ENCODE results near the gene TCEA2. TPM values are rescaled to one million over a fixed set of nuclear protein-coding genes. Genes with fewer than 3 reads are reported as not detected.

TCEA2 gene
- total RNA-seq, 1 donor from 2014 or later, result 33.1 TPM

DNA sequence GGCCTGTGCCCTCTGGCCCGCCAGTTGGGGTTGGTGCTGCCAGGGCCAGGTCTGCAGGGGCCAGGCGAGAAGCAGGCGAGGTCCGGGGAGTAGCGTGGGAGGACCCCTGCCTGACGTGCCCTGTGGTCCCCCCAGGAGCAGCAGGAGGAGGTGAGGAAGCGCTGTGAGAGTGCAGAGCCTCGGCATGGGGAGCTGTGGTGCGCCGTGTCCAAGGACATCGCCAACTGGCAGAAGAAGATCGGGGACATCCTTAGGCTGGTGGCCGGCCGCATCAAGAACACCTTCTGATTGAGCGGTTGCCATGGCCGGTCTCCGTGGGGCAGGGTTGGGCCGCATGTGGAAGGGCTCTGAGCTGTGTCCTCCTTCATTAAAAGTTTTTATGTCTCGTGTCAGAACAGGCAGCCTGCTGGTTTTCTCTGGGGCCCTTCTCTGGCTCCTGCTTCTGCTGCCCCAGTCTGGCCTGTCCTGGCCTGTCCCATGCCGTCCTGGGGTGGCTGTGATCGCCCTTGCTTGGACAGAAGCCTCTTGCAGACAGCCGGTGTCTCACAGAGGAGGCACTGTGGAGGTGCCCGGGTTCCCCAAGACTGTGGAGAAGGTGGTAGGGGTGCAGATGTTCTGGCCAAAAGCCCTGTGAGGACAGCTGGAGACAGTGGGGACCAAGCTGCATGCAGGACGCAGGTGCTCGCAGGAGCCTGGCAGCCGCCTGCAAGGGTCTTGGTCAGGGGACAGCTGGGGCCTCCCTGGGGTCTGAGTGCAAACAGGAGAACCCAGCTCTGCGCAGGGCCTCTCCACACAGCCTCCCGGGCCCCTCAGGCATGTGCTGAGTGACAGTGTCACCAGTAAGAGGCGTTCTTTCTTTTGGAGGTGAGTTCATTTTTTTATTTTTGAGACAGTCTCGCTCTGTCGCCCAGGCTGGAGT lies 30.0 kb upstream of the TCEA2 start:
- H3K27ac ChIP-seq, result no peak overlapping the region
- H3K27me3 ChIP-seq, result peaks cover under 1% of the 10 kb centered on the region
- no peak overlapping the region for H3K4me3 ChIP-seq
- peaks cover 3% of the 10 kb centered on the region for H3K4me1 ChIP-seq
- no peaks in the 10 kb centered on the region for H3K9me3 ChIP-seq
- DNase-seq (ENCODE audit: extremely low spot score in 2 of 2), result no peak
- H3K36me3 ChIP-seq, result peaks cover 0 to 46% of the 10 kb centered on the region in 2 donors
- no peak for TF ChIP-seq POLR2A (IDR thresholded peaks at IDR 0.05)
- peak in 1 of 2 donors; percentile 4 for TF ChIP-seq POLR2AphosphoS5 (IDR thresholded peaks at IDR 0.05; ENCODE audit: insufficient read depth in 1 of 2, low read depth in 1 of 2)
- TF ChIP-seq, protein P1, sequence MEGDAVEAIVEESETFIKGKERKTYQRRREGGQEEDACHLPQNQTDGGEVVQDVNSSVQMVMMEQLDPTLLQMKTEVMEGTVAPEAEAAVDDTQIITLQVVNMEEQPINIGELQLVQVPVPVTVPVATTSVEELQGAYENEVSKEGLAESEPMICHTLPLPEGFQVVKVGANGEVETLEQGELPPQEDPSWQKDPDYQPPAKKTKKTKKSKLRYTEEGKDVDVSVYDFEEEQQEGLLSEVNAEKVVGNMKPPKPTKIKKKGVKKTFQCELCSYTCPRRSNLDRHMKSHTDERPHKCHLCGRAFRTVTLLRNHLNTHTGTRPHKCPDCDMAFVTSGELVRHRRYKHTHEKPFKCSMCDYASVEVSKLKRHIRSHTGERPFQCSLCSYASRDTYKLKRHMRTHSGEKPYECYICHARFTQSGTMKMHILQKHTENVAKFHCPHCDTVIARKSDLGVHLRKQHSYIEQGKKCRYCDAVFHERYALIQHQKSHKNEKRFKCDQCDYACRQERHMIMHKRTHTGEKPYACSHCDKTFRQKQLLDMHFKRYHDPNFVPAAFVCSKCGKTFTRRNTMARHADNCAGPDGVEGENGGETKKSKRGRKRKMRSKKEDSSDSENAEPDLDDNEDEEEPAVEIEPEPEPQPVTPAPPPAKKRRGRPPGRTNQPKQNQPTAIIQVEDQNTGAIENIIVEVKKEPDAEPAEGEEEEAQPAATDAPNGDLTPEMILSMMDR (IDR thresholded peaks at IDR 0.05), result no peak
- intact Hi-C loops (cut with DNase I), result no loop called here

DNA sequence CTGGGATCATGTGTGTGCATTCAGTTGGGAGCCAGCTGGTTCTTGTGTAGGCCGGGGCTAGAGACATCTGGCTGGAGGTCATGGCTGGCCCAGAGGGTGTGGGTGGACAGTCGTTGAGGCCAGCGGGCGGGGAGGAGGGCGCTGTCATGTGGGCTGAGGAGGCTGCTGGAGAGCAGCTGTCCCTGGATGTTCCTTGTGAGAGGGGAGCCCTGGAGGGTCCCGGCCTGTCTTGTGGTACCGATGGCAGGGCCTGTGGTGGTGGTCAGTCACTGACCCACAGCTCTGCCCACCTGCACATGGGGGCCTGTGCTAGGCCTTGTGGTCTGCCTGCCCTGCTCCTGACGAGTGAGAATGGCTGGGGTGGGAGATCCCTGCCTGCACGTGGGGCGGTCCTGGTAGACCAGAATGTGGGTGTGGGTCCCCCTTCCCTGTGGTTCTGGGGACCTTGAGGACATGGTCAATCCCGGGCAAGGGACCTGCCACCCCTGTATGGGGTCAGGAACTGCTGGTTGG lies 29.0 kb upstream of the TCEA2 start:
- H3K36me3 ChIP-seq, result peaks cover 0 to 37% of the 10 kb centered on the region in 2 donors

GRCh38 chr20:64035066-64035932 lies 27.7 kb upstream of the TCEA2 start:
- Histone ChIP-seq H3K27ac (no peak overlapping the region), H3K36me3 (peaks cover 0 to 24% of the 10 kb centered on the region in 2 donors), H3K27me3 (peaks cover 7% of the 10 kb centered on the region), H3K4me3 (no peak overlapping the region), H3K9me3 (no peaks in the 10 kb centered on the region), H3K4me1 (peaks cover 27% of the 10 kb centered on the region)
- intact Hi-C loops (cut with DNase I), result no loop called here
- DNase-seq (ENCODE audit: extremely low spot score in 2 of 2), result no peak
- TF ChIP-seq POLR2AphosphoS5 (IDR thresholded peaks at IDR 0.05; ENCODE audit: insufficient read depth in 1 of 2, low read depth in 1 of 2) (no peak), POLR2A (IDR thresholded peaks at IDR 0.05) (no peak)
- TF ChIP-seq, protein P1 (IDR thresholded peaks at IDR 0.05), result no peak

More for the DNA sequence above, 29.0 kb upstream of the TCEA2 start:
- Histone ChIP-seq H3K9me3 (no peaks in the 10 kb centered on the region), H3K4me1 (peaks cover 14% of the 10 kb centered on the region), H3K27me3 (peaks cover 7% of the 10 kb centered on the region), H3K4me3 (no peak overlapping the region), H3K27ac (no peak overlapping the region)
- intact Hi-C loops (cut with DNase I), result no loop called here
- DNase-seq (ENCODE audit: extremely low spot score in 2 of 2), result no peak
- no peak for TF ChIP-seq POLR2AphosphoS5 (IDR thresholded peaks at IDR 0.05; ENCODE audit: insufficient read depth in 1 of 2, low read depth in 1 of 2)
- no peak for TF ChIP-seq POLR2A (IDR thresholded peaks at IDR 0.05)
- TF ChIP-seq, protein P1 (IDR thresholded peaks at IDR 0.05), result no peak

DNA sequence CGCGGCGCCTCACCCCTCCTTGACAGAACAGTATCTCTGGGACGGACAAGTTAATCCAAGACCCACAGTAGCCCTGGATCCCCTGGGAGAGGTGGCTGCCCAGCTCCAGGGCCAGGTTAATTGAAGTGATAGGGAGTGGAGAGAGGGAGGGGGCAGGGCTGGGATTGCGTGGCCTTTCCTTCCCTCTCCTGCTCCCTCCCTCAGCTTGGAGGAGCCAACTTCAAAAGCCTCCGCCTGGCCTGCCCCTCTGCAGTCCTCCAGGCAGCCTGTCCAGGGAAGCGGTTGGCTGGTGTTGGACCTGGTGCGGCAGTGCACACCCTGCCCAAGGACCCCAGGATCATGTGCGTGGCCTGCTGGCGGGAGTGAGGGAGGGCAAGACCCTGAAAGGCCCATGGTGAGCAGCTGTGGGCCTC lies 27.1 kb upstream of the TCEA2 start, which contains the start of gene C20orf204:
C20orf204 (plus strand) TSS at position 250 of the 413 bp plus-strand sequence; CDS start at position 392, 142 bp downstream.
- peaks cover 0 to 18% of the 10 kb centered on the region in 2 donors for H3K36me3 ChIP-seq

More for the DNA sequence above, 27.1 kb upstream of the TCEA2 start, which contains the start of gene C20orf204:
- no peak within 1 kb of the TSS for H3K27ac ChIP-seq
- intact Hi-C loops (cut with DNase I), result no loop called here
- H3K27me3 ChIP-seq, result peaks cover 7% of the 10 kb centered on the region
- no peak within 1 kb of the TSS for H3K4me3 ChIP-seq
- H3K4me1 ChIP-seq, result peaks cover 32% of the 10 kb centered on the region
- no peaks in the 10 kb centered on the region for H3K9me3 ChIP-seq
- no peak for DNase-seq (ENCODE audit: extremely low spot score in 2 of 2)
- TF ChIP-seq POLR2A (IDR thresholded peaks at IDR 0.05), result no peak
- TF ChIP-seq, protein P1 (IDR thresholded peaks at IDR 0.05), result no peak
- TF ChIP-seq POLR2AphosphoS5 (IDR thresholded peaks at IDR 0.05; ENCODE audit: insufficient read depth in 1 of 2, low read depth in 1 of 2), result no peak
